OCI-LY3 (cell line): Measurements from ENCODE around the gene PNPLA2.

Source experiments
- CTCF ChIP-seq: fragments of 200-600, 300-600 bp; sonication (generic); IDR thresholded peaks from 2 replicates; pipeline ENCODE4 v1.5.1; 2014; ENCODE audit warnings: antibody characterized with exemption, low read length, low read depth
- EZH2phosphoT487 ChIP-seq: fragments of 200-600 bp; shearing (Covaris generic); IDR thresholded peaks from 2 replicates; pipeline ENCODE4 v1.6.1; 2018; ENCODE audit warnings: antibody characterized with exemption, mixed run types, low read depth

DNA sequence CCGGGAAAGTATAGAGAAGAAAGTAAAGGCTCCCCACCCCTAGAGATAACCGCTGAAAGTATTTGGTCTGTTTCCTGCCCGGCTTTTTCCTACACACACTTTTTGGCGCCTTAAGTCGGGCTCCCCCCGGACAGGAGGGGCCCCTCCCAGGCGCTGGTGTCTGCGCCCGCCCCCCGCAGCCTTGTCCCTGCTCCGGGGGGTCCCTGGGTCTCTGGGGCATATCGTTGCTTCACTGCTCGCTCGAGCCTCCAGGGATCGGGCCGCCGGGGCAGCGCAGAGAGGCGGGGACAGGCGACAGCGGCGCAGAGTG lies 8.1 kb downstream of the PNPLA2 start:
- TF ChIP-seq CTCF (no peak), EZH2phosphoT487 (no peak)
